GM19099 (cell line): ENCODE measurements around the gene GSTT2B.
"Not testable (repeated sequence)": the region's sequence is repeated elsewhere in the genome, so short reads cannot be mapped to it uniquely, and the experiment has no call there.

ENCODE experiments used
- POLR2A ChIP-seq: IDR thresholded peaks from 3 replicates; pipeline ENCODE4 v1.6.1; 2011; ENCODE audit warnings: low read depth; ENCODE audit not compliant: insufficient read length; ENCODE audit errors: extremely low read depth

GSTT2B gene, protein sequence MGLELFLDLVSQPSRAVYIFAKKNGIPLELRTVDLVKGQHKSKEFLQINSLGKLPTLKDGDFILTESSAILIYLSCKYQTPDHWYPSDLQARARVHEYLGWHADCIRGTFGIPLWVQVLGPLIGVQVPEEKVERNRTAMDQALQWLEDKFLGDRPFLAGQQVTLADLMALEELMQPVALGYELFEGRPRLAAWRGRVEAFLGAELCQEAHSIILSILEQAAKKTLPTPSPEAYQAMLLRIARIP

DNA sequence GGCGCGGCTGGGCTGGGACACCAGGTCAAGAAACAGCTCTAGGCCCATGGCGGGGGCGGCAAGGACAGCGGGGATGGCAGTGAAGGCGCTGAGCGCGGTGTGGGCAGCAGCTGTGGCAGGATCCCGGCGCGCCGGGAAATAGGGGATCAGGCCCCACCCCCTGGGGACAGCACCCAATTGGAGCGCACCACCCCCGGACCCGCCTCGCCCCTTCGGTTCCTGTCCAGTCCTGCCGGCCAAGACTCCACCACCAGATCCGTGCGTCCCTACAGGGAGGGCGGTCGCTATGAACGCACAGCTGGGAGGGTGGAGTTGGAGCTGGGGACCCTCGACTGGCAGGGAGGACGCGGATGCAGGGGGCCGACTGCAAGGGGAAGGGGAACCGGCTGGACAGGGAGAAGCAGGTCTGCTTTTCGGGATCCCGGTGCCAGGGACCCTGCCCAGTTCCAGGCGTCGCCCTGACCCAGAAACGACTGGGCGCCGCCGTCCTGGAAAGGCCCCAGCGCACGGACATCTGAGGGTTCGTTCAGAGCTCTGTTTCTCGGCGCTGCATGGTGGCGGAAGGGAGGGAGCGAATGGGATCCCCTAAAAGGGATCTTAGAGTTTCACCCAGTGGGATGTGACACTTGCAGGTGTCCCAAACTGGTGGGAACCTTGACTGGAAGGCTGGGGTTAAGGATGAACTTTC lies at the start of gene GSTT2B:
GSTT2B (minus strand) TSS at position 112 of the 688 bp plus-strand sequence; CDS start at position 48, 64 bp downstream.
- not testable (repeated sequence) for TF ChIP-seq POLR2A

DNA sequence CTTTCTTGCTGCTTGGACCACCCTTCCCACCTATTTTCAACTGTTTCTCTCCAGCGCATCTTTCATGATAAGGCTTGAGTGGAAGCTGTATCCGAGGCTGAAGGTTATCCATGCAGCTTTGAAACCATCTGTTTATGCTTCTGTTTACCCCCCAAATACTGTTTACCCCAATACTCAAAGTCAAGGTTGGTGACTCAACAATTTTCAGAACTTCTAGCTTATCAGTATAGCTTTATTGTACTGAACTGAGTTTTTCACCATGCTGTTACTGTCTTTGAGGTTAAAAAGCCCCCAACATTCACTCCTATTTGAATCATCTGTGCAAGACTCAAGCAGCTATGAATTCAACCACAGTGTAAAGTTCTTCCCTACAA lies 49.0 kb upstream of the GSTT2B start:
- TF ChIP-seq POLR2A = no peak

DNA sequence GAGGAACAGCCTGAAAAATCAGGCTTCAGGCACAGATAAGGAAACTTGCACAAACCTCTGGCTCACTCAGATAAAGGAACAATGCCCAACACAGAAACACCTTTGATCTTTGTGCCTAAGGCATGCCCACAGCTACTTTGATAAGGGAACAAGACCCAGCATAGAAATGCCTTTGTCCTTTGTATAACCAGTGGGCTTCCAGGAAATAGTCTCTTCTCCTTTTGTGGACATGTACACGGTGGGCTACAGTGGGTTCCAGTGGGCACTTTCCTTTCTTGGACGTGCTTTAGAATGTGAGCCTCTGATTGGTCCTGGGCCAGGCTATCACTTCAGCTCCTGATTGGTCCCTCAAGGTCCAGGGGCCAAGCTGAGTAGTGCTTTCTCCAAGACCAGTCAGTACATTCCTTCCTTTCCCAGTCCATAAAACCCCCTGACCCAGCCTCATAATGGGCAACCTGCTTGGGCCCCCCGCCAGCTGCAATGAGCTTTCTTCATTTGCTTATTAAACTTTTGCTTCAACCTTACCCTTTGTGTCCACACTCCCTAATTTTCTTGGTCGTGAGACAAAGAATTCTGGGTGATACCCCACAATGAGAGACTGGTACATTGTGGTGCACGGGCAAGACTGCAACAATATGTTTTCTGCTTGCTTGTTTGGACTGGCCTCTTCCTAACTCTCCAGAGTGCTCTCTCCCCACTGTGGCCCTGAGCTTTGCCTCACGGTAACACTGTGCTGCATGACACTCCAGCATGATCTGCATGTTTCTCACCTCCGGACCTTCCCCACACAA lies 48.4 kb upstream of the GSTT2B start:
- TF ChIP-seq POLR2A = no peak

DNA sequence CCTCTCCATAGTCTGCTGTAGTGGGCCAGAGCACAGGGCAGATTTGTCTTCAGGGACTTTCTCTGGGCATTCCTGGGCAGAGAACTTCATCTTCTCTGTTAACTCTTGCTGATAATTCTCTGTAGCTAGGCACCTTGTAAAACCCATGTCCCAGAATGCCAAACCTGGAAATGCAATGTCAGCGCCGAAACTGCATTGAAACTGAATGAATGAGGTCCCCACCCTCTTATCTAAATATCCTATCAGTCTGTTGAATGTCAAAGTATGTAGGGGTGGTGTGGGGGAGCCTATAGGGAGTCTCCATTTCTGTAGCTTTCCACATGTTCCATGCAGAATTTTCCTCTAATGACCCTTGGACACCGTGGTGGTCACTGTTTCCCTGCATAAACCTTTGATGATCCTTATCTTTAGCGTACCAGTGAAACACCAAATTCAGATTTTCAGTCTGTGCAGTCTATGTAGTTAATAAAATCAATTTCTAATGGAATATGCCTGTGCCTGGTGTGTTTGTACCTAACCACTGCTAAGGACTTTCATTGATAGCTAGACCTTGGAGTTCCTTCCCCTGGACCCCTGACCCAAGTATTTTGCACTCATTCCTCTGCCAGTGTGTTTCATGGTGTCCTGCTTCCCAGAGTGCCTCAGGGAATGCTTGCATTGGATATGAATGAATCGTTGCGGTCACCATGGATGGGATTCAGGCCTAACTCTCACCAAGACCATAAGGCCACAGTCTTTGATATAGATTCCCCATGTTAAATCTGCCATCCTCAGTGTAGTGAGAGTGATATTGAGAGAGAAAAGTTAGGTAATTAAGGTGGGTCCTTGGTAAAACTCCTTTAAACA lies 47.6 kb upstream of the GSTT2B start:
- no peak for TF ChIP-seq POLR2A

DNA sequence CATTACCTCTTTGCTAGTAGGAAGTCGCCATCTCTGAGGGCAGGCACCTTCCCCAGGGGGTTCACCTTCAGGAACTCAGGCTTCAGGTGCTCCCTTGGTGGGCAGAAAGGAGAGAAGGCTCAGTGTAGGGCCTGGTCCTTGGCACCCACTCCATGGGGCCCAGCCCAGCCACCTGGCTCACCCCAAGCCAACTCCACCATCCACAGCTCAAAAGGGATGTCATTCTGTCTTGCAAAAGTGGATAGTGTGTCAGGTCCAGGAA lies 47.0 kb upstream of the GSTT2B start:
- no peak for TF ChIP-seq POLR2A

DNA sequence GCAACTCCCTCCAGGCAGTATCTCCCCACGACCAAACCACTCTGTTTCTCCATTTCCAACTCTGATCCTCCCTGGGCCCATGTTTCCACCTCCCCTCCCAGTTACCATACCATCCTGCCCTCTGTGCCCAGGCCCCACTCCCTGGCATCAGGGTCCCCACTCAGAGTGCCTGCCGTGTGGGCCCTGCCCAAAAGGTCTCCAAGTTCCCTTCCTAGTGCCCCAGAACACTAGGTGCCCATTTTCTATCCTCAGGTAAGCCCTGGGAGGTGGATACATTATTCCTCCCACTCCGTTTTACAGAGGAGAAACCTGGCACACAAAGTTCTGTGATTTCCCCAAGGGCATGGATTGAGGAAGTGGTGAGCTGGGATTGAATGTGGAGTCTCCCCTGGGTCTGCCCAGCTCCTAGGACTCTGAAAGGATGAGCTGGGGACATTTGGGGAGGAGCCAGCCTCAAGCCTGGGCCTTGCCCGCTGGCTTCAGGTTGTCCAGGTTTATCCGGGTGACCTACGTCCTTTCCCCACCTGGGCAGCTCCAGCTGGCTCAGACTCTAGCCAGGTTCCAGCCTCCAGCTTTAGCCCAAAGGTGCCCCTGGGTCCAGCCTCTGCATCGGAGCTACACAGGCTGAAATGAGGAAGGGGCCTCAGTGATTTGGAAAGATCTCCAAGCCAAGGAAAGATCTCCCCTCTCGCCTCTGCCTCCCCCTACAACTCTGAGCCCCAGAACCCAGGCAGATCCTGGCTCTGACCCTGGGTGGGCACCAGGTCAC lies 46.4 kb upstream of the GSTT2B start:
- TF ChIP-seq POLR2A = no peak

DNA sequence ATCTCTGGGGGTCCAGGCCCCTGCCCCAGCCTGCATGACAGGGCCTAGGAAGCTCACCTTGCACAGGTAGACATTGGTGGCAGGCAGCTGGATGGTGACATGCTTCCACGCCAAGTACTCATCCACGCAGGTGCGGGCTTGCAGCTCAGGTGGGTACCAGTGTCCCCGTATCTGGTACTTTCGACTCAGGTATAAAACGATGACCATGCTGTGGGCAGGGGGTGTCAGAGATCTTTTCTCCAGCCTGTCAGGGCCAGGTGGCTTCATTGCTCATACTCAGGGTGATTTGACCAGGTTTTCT lies 45.9 kb upstream of the GSTT2B start:
- no peak for TF ChIP-seq POLR2A

DNA sequence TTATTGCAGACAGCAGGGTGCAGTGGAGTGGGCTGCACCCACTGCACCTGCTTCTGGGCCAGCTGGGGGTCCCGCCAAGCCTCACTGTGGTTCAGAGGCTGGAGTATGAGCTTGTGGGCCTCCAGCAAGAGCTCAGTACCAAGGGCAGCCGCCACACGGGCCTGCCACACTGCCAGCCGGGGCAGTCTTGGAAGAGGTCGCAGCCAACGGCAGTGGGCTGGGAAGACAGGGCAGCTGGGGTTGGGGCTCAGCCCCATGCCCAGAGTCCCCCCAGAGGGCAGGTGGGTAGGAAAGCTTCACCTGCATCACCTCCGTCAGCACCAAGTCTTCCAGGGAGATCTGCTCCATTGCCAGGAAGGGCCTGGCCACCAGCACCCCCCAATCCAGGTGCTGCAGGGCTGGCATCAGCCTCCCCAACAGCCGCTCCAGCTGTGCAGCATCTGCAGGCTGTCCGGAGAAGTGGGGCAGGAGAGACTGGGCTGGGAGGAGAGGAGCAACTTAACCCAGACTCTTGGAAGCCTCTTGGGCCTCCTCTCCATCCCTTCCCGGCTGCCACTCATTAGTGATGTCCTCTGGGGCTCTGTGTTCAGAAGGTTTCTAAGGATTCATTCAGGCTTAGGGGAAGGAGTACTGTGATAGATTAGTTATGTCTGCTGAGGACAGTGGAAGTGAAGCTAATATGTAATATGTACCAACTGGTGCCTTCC lies 45.4 kb upstream of the GSTT2B start:
- no peak for TF ChIP-seq POLR2A

DNA sequence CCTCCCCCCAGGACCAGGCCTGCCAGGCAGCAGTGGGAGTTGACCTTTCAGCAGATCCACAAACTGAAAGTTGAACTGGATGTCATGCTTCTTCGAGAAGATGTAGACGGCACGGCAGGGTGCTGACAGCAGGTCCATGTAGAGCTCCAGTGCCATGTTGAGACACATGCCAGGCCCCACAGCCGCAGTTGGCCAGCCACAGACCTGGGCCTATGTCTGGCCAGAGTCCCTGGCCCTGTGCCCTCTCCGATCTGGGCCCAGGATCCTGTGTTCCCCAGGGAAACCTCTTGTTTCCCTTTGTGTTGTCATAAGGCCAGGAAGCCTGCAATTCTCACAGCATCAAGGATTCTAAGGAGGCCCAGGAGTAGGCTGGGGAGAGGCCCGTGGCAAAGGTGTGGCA lies 44.2 kb upstream of the GSTT2B start, which contains the start of gene GSTT4:
GSTT4 (minus strand) TSS at position 253 of the 400 bp plus-strand sequence; CDS start at position 156, 97 bp downstream.
- no peak for TF ChIP-seq POLR2A

DNA sequence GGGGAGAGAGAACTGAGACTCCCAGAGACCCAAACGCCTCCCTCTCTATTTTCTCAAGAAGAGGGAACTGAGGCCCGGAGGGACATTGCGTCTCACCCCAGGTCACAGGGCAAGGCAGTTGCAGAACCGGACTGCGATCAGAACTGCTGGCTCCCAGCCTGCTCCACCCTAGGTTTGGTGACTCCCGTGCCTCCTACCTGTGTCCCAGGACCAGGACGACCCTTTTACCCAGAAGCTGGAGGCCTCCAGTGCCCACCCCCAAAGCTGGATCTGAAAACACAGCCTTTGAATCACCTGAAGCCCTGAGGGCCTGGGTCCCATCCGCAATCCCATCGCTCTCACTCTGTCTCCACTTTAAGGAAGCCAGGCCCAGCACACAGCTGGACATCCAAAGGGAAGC lies 42.9 kb upstream of the GSTT2B start:
- TF ChIP-seq POLR2A = no peak

DNA sequence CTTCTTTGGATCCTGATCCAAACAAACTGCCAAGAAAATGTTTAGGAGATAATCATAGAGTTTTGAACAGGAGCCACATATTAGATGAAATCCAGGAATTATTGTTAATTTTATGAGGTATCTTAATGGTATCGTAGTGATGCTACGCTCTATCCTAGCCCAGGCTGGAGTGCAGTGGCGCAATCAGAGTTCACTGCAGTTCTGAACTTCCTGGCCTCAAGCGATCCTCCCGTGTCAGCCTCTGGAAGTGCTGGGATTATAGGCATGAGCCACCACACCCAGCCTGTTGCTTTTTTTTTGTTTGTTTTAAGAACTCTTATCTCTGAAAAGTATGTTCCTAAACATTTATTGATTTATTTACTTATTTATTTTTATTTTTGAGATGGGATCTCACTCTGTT lies 41.9 kb upstream of the GSTT2B start:
- no peak for TF ChIP-seq POLR2A

DNA sequence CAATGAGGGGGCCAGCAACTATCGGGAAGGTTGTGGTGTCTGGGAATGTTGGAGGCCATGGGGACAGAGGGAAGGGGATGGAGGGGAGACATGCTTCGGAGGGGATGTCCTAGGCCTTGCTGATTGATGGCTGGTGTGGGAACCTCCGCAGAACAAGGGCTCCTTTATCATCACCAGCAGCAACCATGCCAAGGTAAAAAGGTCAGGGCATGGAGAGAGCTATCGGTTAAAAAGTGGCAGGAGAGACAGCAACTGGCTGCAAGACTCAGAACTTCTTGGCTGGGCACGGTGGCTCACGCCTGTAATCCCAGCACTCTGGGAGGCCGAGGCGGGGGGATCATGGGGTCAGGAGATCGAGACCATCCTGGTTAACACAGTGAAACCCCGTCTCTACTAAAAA lies 41.3 kb upstream of the GSTT2B start:
- TF ChIP-seq POLR2A = no peak

DNA sequence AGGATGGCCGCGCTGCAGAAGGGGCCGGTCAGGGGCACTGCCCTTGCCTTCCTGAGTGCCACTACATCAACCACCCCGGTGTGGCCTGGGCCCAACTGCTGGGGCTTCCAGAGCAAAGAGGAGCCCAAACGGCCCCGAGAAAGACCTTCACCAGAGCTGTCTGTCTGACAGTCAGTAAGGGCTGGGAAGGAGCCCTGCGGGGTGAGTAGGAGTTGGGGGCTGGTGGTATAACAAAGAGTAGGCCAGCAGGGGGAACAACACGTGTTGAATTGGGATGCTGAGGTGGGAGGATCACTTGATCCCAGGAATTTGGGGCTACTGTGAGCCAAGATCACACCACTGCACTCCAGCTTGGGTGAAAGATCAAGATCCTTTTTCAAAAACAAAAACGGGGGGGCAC lies 40.3 kb upstream of the GSTT2B start:
- TF ChIP-seq POLR2A = no peak

DNA sequence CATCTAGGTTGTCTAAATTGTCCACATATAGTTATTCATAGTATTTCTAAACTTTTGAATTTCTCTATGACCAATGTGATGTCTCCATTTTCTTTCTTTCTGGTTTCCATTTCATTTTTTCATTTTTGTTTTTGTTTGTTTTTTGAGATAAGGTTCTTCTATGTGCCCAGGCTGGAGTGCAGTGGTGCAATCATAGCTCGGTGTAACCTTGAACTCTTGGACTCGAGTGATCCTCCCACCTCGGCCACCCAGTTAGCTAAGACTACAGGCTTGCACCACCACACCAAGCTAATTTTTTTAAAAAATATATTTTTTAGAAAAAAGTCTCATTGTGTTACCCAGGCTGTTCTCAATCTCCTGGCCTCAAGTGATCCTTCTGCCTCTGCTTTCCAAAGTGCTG lies 36.1 kb upstream of the GSTT2B start:
- no peak for TF ChIP-seq POLR2A
